Kidney capillary endothelial cell (primary cell): Measurements from ENCODE around the gene IL7R.

Experiments
- DNase-seq: peaks from one replicate; pipeline ENCODE4 v3.0.0-alpha.2; 2018; ENCODE audit warnings: low spot score

The IL7R gene

DNA sequence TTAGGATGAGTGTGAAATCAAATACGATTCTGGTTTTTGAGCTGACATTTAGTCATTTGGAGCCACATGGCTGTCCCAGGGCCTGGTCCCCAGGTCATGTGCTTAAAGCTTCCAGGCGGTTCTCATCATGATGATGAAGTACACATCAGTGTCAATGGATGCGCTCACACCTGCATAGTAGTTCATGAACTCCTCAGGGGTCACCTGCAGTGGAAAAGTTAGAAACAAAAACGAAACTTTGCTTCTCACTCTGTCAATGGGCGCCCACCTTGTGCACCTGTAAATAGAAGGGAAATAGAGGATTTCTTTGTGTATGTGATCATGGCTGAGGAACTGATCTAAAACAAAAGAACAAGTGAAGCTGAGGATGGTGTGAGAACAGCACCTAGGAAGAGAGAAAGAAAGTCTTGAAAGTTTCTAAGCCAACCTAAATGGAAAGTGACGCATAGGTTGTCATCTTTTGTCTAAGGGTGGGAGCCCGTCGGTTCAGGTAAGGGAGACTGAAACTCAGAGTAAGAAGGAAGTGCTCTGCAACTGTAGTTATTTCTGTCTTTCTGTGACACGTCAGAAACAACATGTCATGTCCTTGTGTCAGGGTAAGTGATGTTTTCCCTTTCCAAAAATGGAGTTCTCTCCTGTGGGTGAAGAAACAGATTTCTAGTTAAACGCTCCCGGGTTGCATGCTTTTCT is 47.9 kb downstream of the IL7R start:
- DNase-seq = no peak

DNA sequence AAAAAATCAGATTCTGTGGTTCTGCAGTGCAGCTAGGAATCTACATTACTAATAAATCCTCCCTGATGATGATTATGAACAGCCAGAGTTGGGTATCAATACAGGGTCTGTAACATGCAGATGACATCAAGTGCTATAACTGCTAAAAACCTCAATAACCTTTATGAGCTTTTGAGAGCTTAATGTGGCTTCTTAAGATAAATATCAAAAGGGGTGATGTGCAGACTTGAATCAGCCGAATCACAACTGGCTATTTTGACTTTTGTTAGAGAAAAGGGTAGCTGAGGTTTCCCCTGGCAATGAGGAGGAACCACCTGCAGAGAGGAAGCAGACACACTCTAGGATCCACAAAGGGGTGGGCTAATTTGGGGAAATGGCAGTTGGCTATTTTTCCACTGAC is 51.5 kb downstream of the IL7R start:
- no peak for DNase-seq

DNA sequence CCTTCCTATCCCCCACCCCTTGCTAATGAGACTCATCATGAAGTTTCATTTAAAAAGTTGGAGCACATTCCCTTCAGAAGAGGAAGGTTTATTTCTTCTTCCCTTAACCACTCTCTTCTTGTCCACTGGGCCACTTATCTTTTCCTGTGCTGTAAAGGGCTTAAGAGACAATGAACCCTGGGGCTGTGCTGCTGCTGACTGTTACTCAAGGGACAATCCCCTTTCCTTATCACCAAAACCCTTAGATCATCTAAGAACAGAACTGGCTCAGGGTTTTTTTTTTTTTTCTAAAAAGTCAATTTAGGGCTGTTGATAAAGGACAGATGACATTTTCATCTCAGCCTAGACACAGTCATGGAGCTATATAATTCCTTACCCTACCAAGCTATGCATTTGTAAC is 52.1 kb downstream of the IL7R start:
- no peak for DNase-seq

DNA sequence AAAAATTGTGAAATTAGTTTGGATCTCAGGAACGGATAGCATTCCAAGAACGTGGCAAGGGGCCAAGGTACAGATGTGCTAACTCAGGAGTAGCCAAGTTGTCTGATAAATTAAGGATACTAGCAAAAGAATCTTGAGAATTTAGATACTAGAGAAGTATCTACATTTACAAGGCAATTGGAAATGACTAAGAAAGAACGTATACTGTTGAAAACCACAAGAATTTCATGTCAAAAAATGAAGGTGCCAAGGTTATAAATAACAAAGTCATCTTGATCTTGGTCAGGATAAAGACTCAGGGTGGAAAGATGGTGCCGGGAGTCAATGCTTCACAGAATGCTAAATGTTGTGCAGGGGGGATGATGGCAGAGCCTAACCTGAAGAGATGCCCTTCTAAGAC is 62.5 kb downstream of the IL7R start:
- DNase-seq = no peak

DNA sequence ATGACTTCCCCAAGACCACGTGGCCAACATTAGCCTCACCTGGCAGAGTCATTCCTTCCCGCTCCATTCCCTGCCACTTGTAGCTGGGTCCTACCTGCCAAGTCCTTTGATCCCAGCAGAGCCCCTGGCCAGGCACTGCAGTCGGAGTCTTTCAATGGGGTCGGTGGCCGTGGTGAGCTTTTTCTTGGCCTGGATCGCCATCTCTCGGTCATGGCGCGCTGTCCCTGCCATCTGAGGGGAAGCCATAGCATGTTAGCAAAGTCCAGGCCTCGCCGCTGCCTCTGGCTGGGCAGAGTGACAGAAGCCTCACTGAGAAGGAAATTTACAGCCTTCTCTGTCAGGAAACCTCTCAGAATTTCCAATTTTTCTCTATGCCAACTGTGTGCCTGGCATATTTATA is 64.2 kb downstream of the IL7R start:
- no peak for DNase-seq

DNA sequence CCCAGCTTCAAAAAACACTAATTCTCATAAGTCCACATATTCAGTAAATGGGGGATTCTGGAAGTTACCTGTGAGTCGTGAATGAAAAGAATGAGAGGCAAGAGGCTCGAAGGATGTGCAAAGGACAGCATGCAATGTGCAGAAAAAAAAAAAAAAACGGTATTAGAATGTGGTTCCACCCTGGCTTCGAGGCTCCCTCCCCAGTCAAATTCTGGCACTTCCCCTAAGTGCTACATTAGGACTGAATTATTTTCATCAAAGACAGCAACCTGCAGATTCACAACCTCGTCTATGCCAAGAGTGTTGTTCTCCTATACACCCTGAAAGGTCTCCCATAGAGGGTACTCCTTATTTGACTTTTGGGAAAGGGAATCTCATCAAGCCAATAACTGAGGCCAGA is 65.2 kb downstream of the IL7R start:
- DNase-seq = no peak

DNA sequence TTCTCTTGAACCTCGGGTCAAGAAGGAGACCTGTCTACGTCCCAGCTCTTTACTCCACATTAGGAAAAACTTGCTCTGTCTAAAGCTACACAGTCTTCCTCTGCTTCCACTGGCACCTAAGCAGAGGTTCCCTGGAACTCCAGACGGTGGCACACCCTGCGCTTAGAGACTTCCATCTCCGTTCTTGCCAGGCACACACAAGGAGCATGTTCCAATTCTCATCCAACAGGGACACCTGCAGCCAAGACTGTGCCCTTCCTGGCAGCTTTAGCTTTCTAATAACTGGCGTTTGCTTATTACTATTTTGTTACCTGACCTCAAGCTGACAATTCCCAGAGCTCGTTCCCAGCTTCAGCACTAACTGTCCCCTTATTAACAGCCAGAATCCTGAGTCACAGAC is 65.8 kb downstream of the IL7R start:
- no peak for DNase-seq

DNA sequence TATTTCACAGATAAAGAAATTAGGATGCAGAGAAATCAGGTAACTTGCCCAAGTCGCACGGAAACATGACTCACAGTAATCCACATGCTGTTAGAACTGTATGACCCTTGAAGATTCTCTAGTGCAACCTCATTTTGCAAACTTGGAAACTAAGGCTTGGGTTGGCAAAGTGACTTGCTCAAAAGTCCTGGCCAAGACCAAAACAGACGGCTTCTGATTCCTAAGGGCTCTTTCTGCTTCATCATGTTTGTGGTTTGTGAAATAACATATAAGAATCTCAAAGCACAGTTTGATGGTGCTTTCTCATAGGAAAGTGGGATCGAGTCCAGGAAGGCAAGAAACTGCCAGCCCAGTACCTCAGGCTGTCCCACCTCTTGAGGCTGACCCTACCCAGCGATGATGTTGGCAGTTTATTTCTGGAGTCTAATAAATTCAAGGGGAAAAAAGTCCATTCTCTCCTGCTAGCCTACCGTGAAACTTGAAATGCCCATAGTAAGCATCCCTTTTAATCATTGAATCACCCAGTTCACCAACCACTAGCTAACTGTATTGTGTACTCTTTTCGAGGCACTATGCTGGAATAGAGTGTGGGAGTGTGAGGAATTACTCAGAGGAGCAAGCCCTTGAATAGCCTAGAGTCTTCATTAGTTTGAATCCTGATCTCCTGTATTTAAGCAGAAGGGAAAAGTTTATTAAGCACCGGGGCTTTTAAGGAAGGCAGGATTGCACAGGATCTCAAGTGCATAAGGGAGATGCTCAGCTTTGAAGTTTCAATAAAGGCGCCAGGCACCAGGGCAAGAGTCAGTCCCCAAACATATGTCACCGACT is 67.6 kb downstream of the IL7R start:
- DNase-seq = no peak

DNA sequence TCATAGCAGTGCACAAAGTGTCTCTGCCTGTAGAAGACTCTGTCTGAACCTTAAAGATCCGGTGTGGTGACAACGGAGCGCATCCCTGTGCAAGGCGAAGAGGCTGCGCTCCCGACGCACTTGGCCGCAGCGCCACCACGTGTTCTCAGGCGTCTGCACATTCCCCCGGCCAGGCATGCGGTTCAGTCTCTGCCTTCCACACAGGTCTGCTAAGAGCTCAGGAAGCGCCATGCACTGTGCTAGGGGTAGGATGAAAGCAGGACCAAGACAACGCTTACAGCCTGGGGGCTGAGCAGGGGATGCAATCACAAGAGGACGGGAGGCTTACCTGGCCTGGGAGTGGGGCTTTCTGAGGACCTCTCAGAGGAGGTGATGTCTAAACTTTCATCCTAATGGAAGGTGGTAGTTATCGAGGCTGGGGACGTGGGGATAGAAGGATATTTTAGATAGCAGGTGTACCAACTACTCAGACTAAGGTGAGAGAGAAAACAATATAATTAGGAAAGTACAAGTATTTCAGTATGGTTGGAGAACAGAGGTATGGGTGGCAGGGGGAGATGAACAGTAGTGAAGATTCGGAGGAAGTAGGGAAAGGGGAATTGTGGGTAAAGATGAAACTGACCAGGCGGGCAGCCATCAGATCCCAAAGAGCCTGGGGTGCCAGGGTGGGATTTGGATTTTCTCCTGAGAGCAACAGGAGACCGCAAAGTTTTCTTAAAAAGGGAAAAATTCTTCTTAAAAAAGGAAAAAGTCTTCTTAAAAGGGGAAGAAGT is 68.4 kb downstream of the IL7R start:
- peak; percentile 41 for DNase-seq

DNA sequence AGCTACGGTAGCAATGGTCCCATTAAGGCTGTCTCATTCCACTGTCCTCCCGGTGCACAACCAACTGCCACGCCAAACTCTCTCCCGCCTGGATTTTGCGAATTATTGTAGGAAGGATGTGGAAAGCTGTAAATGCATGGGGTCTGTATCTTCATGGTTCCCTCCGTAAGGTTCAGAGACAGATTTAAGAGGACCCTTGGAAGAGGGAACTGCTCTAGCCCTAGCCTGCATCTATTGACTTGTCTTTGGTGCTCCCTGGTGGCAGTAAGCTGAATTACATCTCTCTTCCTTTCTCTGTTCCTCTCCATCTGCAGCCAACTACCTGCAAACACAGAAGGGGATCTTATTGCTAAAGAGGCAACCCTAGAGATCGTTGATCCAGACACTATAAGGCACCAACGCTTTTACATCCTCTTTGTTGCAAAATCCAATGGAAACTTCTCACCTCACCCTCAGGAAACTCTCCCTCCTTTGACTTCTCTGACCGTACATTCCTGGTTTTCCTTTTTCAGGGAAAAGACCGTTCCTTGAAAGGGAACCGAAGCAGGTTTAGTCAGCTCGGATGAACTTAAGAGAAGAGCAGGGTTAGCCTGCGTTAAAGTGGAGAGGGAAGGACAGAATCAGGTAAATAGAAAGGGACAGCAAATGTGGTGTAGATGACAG is 69.8 kb downstream of the IL7R start:
- DNase-seq = peak; percentile 62
